Measurements from ENCODE around the gene PKD2L2. TPM values are rescaled to one million over a fixed set of nuclear protein-coding genes. Genes with fewer than 3 reads are reported as not detected.
A peak's percentile ranks its signal among the peaks of the same experiment; 100 is the strongest.
"Not testable (repeated sequence)": the region's sequence is repeated elsewhere in the genome, so short reads cannot be mapped to it uniquely, and the experiment has no call there.

PKD2L2 gene
- total RNA-seq (2014; rRNA removed; shearing (Covaris generic); ENCODE audit: low replicate concordance), result not detected in 2 replicates

- DNase-seq, result peak; percentile 93
- Histone ChIP-seq H3K36me3 (no peaks in the 10 kb centered on the region), H3K27me3 (no peaks in the 10 kb centered on the region), H3K9me3 (no peaks in the 10 kb centered on the region), H3K4me3 (peak within 1 kb of the TSS; percentile 47)
Observed at GRCh38 chr5:137888863-137889759, at the start of gene PKD2L2. Gene PKD2L2 (plus strand): TSS chr5:137889457. CDS start chr5:137889492, 35 bp downstream.

GRCh38 chr5:137842296-137842695 lies 47.0 kb upstream of the PKD2L2 start:
- H3K27me3 ChIP-seq, result no peaks in the 10 kb centered on the region; the same call in 1 of the 2 replicates

GRCh38 chr5:137843676-137844299 lies 45.5 kb upstream of the PKD2L2 start:
- no peaks in the 10 kb centered on the region; the same call in 1 of the 2 replicates for H3K27me3 ChIP-seq
- no peak for DNase-seq
- no peak overlapping the region for H3K4me3 ChIP-seq
- H3K36me3 ChIP-seq, result no peaks in the 10 kb centered on the region
- H3K9me3 ChIP-seq, result no peaks in the 10 kb centered on the region

More at GRCh38 chr5:137842296-137842695, 47.0 kb upstream of the PKD2L2 start:
- Histone ChIP-seq H3K36me3 (no peaks in the 10 kb centered on the region), H3K4me3 (no peak overlapping the region), H3K9me3 (no peaks in the 10 kb centered on the region)
- no peak for DNase-seq

- no peak for DNase-seq
- Histone ChIP-seq H3K4me3 (no peak overlapping the region), H3K36me3 (no peaks in the 10 kb centered on the region), H3K9me3 (no peaks in the 10 kb centered on the region), H3K27me3 (no peaks in the 10 kb centered on the region; the same call in 1 of the 2 replicates)
Observed at GRCh38 chr5:137845472-137845871, 43.8 kb upstream of the PKD2L2 start.

- no peak for DNase-seq
- no peaks in the 10 kb centered on the region for H3K9me3 ChIP-seq
- no peaks in the 10 kb centered on the region for H3K36me3 ChIP-seq
- H3K4me3 ChIP-seq, result no peak overlapping the region
- no peaks in the 10 kb centered on the region; the same call in 1 of the 2 replicates for H3K27me3 ChIP-seq
Observed at GRCh38 chr5:137847687-137848086, 41.6 kb upstream of the PKD2L2 start.

- H3K36me3 ChIP-seq, result not testable (repeated sequence)
Observed at GRCh38 chr5:137853165-137853564, 36.1 kb upstream of the PKD2L2 start.

GRCh38 chr5:137856201-137856600 lies 33.1 kb upstream of the PKD2L2 start:
- H3K36me3 ChIP-seq, result no peaks in the 10 kb centered on the region
- H3K4me3 ChIP-seq, result no peak overlapping the region
- H3K9me3 ChIP-seq, result no peaks in the 10 kb centered on the region
- no peaks in the 10 kb centered on the region for H3K27me3 ChIP-seq
- DNase-seq, result no peak

More at GRCh38 chr5:137853165-137853564, 36.1 kb upstream of the PKD2L2 start:
- not testable (repeated sequence) for H3K27me3 ChIP-seq, H3K4me3 ChIP-seq, DNase-seq, H3K9me3 ChIP-seq

GRCh38 chr5:137856916-137857862 lies 32.1 kb upstream of the PKD2L2 start:
- no peak for DNase-seq
- Histone ChIP-seq H3K9me3 (no peaks in the 10 kb centered on the region), H3K27me3 (no peaks in the 10 kb centered on the region), H3K4me3 (no peak overlapping the region), H3K36me3 (no peaks in the 10 kb centered on the region)

GRCh38 chr5:137858223-137858916 lies 30.9 kb upstream of the PKD2L2 start:
- H3K4me3 ChIP-seq, result peak overlapping the region; percentile 22
- no peaks in the 10 kb centered on the region for H3K36me3 ChIP-seq
- no peak for DNase-seq
- H3K9me3 ChIP-seq, result no peaks in the 10 kb centered on the region
- H3K27me3 ChIP-seq, result no peaks in the 10 kb centered on the region

GRCh38 chr5:137858954-137859353 lies 30.3 kb upstream of the PKD2L2 start:
- Histone ChIP-seq H3K9me3 (no peaks in the 10 kb centered on the region), H3K4me3 (no peak overlapping the region), H3K27me3 (no peaks in the 10 kb centered on the region), H3K36me3 (no peaks in the 10 kb centered on the region)
- no peak for DNase-seq

GRCh38 chr5:137862251-137862650 lies 27.0 kb upstream of the PKD2L2 start:
- no peak for DNase-seq
- Histone ChIP-seq H3K36me3 (no peaks in the 10 kb centered on the region), H3K4me3 (no peak overlapping the region), H3K27me3 (peaks cover 5% of the 10 kb centered on the region), H3K9me3 (no peaks in the 10 kb centered on the region)

GRCh38 chr5:137863653-137864052 lies 25.6 kb upstream of the PKD2L2 start:
- not testable (repeated sequence) for H3K4me3 ChIP-seq, H3K27me3 ChIP-seq, H3K36me3 ChIP-seq, DNase-seq, H3K9me3 ChIP-seq

GRCh38 chr5:137866541-137867388 lies 22.5 kb upstream of the PKD2L2 start:
- H3K36me3 ChIP-seq, result no peaks in the 10 kb centered on the region
- H3K27me3 ChIP-seq, result peaks cover 5% of the 10 kb centered on the region
- H3K9me3 ChIP-seq, result no peaks in the 10 kb centered on the region
- H3K4me3 ChIP-seq, result no peak overlapping the region
- no peak for DNase-seq

GRCh38 chr5:137867664-137868063 lies 21.6 kb upstream of the PKD2L2 start, which contains the start of gene MYOT:
Gene MYOT (plus strand): TSS chr5:137867860. CDS start chr5:137870652, 2,792 bp downstream.
- no peak for DNase-seq
- Histone ChIP-seq H3K4me3 (no peak within 1 kb of the TSS), H3K27me3 (peaks cover 5% of the 10 kb centered on the region), H3K36me3 (no peaks in the 10 kb centered on the region), H3K9me3 (no peaks in the 10 kb centered on the region)

GRCh38 chr5:137870647-137871339 lies 18.5 kb upstream of the PKD2L2 start:
- H3K36me3 ChIP-seq, result no peaks in the 10 kb centered on the region
- H3K9me3 ChIP-seq, result no peaks in the 10 kb centered on the region
- peaks cover 5% of the 10 kb centered on the region for H3K27me3 ChIP-seq
- no peak overlapping the region for H3K4me3 ChIP-seq
- DNase-seq, result no peak

Measured in MG63 (cell line).